Islet of Langerhans (tissue), 1 donor: ENCODE results near the gene SIPA1L3.

Experiments used
- FAIRE-seq: peaks from one replicate; lab custom pipeline; 2011; peaks lifted over from hg19 to GRCh38; lab: Jason Lieb, UNC

Gene SIPA1L3

GRCh38 chr19:37948362-37948761 lies 41.4 kb downstream of the SIPA1L3 start:
- FAIRE-seq: no peak

DNA sequence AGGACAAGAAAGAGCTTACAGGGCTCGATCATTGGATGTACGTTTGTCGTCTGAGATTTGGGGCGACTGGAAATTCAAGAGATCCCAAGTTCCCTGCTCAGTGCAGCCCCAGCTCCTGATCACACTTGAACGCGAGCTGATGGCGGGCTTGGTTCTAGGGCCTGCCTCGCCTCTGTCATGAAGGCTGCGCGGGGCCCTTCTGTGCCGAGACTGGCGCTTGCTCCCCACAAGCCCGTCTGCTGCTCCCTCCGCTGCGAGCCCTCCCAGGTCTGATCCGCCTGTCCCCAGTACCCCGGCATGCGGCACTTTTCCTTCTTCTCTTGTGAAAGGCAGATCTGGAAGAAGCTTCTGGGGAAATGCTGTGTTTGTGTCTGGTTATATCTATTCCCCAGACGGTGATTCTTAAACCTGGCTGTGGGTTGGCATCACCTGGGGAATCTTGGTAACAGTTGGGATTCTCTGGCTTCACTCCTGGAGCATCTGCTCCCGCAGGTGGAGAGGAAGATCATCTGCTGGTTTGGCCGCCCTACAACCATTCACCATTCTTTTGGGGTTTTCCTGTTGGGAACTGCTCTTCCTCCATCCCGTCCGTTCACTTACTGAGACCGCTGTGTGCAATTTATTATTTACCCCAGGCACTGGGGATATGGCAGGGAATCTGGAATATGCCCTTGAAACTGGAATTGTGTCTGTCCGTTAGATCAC lies 43.6 kb downstream of the SIPA1L3 start:
- FAIRE-seq: no peak

GRCh38 chr19:37951816-37952210 lies 44.8 kb downstream of the SIPA1L3 start:
- FAIRE-seq: no peak

GRCh38 chr19:37953171-37953917 lies 46.3 kb downstream of the SIPA1L3 start:
- no peak for FAIRE-seq

- FAIRE-seq: no peak
Observed at GRCh38 chr19:37953918-37954303, 46.9 kb downstream of the SIPA1L3 start.

DNA sequence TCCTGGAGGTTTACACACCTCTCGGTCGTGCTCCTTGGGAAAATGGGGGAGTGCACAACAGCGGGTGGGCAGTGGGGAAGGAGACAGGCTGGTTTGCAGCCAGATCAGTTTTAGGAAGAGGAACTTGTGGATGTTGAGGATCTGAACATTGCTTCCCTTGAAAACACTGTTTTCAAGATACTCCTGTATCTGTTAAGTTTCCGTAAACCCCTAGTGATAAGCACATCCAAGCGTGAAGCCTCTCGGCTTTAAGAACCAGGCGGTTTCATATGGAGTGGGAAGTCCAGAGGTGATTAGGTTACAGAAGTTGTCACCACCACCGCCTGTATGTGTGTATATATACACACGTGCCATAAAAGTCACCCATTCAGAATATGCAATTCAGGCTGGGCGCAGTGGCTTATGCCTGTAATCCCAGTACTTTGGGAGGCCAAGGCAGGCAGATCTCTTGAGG lies 47.4 kb downstream of the SIPA1L3 start:
- no peak for FAIRE-seq

- no peak for FAIRE-seq
Observed at GRCh38 chr19:37955986-37956385, 49.0 kb downstream of the SIPA1L3 start.

- FAIRE-seq: no peak
Observed at GRCh38 chr19:37957176-37957575, 50.2 kb downstream of the SIPA1L3 start.

- peak; percentile 17 for FAIRE-seq
Observed at GRCh38 chr19:37959665-37960114, 52.7 kb downstream of the SIPA1L3 start.

GRCh38 chr19:37961198-37961597 lies 54.2 kb downstream of the SIPA1L3 start:
- no peak for FAIRE-seq

GRCh38 chr19:37963190-37963936 lies 56.4 kb downstream of the SIPA1L3 start:
- no peak for FAIRE-seq

- no peak for FAIRE-seq
Observed at GRCh38 chr19:37964109-37964508, 57.1 kb downstream of the SIPA1L3 start.

- no peak for FAIRE-seq
Observed at GRCh38 chr19:37966211-37966661, 59.2 kb downstream of the SIPA1L3 start.

DNA sequence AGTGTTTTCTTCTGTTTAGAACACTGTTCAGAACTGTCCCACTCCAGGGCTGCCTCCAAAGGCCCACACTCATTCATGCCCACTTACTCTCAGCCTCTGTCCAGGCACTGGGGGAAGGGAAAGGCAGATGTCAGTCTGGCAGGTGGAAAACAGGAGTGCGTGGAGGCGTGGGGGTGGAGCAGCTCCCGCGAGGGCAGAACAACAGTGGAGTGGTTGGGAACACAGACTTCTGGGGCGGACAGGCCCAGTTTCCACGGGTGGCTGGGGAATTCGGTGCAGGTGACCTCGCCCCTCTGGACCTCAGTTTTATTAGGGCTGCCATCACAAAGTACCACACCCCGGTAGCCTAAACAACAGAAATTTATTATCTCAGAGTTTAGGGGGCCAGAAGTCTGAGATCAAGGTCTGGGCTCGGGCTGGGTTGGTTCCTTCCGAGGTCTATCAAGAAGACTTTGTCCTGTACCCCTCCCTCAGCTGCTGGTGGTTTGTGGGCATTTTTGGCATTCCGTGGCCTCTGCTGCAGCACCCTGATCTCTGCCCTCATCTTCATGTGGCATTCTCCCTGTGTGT lies 59.7 kb downstream of the SIPA1L3 start:
- FAIRE-seq: no peak

- no peak for FAIRE-seq
Observed at GRCh38 chr19:37969695-37970094, 62.7 kb downstream of the SIPA1L3 start.

DNA sequence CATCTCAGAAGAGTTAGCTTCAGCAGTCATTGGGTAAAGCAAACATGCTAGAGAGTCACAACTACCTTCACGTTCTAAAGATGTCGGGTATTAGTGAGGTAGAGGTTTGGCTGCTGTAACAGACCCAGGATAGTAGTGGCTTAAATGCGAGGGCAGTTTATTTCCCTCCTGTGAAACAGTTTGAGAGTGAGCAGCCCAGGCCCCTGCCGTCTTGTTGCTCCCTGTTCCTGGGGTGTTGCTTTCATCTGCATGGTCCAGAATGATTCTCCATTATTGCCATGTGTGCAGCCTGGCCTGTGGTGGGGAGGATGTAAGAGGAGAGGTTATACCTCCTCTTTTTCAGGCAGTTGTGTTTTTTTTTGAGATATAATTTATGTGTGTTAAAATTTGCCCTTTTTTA lies 63.7 kb downstream of the SIPA1L3 start:
- FAIRE-seq: no peak

DNA sequence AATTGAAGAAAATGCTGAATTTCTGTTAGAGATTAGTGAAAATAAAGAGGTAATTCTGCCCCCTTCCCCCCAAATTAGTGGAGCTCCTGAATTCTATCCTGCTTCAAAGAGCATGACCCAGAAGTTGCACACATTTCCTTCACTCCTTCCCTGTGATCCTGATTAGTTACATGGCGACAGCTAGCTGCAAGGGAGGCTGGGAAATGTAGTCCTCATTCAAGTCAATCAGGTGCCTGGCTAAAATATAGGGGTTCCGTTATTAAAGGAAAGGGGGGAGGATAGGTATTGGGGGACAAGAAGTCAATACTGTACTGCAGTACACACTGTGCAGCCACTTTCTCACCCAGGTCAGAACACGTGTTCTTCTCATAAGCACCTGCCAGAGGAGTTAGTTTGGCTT lies 65.8 kb downstream of the SIPA1L3 start:
- no peak for FAIRE-seq

GRCh38 chr19:37973666-37974065 lies 66.7 kb downstream of the SIPA1L3 start:
- no peak for FAIRE-seq

DNA sequence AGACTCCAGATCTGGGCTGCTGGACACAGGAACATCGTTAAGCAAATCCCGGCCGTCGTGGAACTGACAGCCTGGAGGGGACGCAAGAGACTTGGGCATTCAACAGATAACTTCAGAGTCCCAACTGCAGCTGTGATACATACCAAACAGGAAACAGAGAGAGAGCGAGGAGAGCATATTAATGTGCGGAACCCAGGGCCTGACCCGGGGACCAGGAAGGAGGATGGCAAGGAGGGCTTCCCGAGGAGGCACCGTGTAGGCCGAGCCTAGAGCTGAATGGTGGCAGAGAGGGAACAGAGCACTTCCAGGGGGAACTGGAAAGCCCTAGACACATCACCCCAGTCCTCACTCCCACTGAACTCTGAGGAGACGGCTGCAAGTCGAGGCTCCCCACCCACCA lies 68.1 kb downstream of the SIPA1L3 start:
- FAIRE-seq: no peak

- FAIRE-seq: no peak
Observed at GRCh38 chr19:37975596-37976515, 68.8 kb downstream of the SIPA1L3 start.

DNA sequence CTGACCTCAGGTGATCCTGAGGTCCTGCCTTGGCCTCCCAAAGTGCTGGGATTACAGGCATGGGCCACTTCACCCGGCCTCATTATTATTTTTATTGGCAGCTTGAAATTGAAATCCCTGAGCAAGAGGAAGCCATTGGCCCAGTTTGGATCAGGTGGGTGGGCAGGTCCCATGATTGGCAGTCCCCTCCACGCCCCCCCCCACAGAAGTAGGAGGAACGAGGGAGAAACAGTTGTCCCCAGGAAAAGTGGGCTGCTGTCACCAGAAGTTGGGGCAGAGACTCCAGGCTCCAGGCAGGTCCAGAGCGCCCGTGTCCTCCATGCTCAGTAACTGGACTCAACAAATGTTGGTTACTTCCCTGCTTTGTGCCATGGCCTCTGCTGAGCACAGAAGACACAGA lies 70.4 kb downstream of the SIPA1L3 start:
- FAIRE-seq: no peak
